ENCODE data around the gene HEXIM2. TPM values are rescaled to one million over a fixed set of nuclear protein-coding genes. Genes with fewer than 3 reads are reported as not detected.
A peak's percentile ranks its signal among the peaks of the same experiment; 100 is the strongest.

Gene HEXIM2
- total and polyA plus RNA-seq, 2 experiments from 2014 or later: 9.0 to 9.5 TPM

GRCh38 chr17:45168991-45169752 lies 7.5 kb downstream of the HEXIM2 start (continued):
- TF ChIP-seq CTCF (conservative IDR thresholded peaks at IDR 0.05; ENCODE audit: low read depth in 2 of 2): peak in 1 of 2 experiments; percentile 35; a peak in 2 of 4 replicates

- Histone ChIP-seq H3K36me3 (ENCODE audit: insufficient read depth) (no peaks in the 10 kb centered on the region), H3K27ac (ENCODE audit: low read depth) (peak overlapping the region; percentile 97), H3K79me2 (replicated peaks; ENCODE audit: insufficient read depth) (no peaks in the 10 kb centered on the region), H3F3A (replicated peaks; ENCODE audit: low read depth) (0 out of 2 replicates have a peak, but pooled peaks cover 8% of the 10 kb centered on the region), H3K27me3 (ENCODE audit: insufficient read depth) (no peaks in the 10 kb centered on the region), H3K4me3 (no peak overlapping the region), H3K4me2 (no peak overlapping the region; the same call in 1 of the 2 replicates), H4K20me1 (replicated peaks; ENCODE audit: insufficient read depth) (no peaks in the 10 kb centered on the region), H3K9me2 (ENCODE audit: insufficient read depth) (no peaks in the 10 kb centered on the region), H3K4me1 (ENCODE audit: insufficient read depth) (peaks cover 31% of the 10 kb centered on the region), H2AFZ (no peak overlapping the region)
- Mint-ChIP-seq H3K27ac (peak overlapping the region; percentile 96), H3K36me3 (ENCODE audit: low read depth) (peaks cover 25% of the 10 kb centered on the region), H3K4me3 (peak overlapping the region; percentile 53; the same call in 1 of the 3 replicates), H3K27me3 (ENCODE audit: insufficient read depth, low read depth, poor library complexity) (peaks cover 17% of the 10 kb centered on the region), H3K9me3 (no peaks in the 10 kb centered on the region), H3K4me1 (peaks cover 36% of the 10 kb centered on the region)
- DNase-seq (ENCODE audit: low spot score): no peak
- no peak for TF ChIP-seq EZH2 (IDR thresholded peaks at IDR 0.05; ENCODE audit: low read depth, unreplicated experiment)
- TF ChIP-seq STAT1 (IDR thresholded peaks at IDR 0.05; ENCODE audit: unreplicated experiment): no peak
- no peak for TF ChIP-seq ZNF331 (CRISPR knock-in tag; IDR thresholded peaks at IDR 0.05; ENCODE audit: low read depth)
- TF ChIP-seq REST (IDR thresholded peaks at IDR 0.05; ENCODE audit: unreplicated experiment): no peak
- TF ChIP-seq ZNF114 (CRISPR knock-in tag; IDR thresholded peaks at IDR 0.05): no peak
- ATAC-seq: no peak
Observed at GRCh38 chr17:45170280-45170930, 8.7 kb downstream of the HEXIM2 start.

Measured in GM23338 (cell line).